EH (cell line): ENCODE data around the gene CHRNA4.

ENCODE experiments used
- DNase-seq: peaks from one replicate; pipeline ENCODE4 v3.0.0-alpha.2; 2015; ENCODE audit warnings: low read depth

Gene CHRNA4

GRCh38 chr20:63360850-63361518 is at the start of gene CHRNA4:
Gene CHRNA4 (minus strand): TSS chr20:63361349. CDS start chr20:63361165, 184 bp downstream.
- DNase-seq: no peak

DNA sequence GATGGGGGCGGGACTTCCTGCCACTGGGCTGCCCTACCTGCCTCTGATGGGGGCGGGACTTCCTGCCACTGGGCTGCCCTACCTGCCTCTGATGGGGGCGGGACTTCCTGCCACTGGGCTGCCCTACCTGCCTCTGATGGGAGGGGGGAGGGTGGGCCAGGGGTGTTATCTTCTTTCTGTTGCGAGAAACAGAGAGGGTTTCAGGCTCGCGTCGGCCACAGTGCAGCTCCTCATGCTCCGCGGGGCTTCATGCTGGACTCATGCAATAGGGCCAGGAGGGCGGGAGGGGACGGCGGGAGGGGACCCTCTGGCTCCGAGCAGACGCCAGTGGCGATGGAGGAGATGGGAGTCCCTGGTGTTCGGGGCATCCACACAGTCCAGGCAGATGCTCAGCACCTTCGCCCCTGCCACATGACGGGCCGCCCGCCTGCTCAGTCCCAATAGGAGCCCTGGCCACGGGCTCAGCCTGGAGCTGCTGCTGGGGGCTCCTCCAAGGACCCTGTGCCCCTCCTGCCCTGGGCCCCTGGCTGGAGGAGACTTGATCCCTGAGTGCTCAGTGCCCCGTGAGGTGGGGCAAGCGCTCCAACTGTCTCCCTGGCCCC is 48.8 kb upstream of the CHRNA4 start:
- DNase-seq: no peak

DNA sequence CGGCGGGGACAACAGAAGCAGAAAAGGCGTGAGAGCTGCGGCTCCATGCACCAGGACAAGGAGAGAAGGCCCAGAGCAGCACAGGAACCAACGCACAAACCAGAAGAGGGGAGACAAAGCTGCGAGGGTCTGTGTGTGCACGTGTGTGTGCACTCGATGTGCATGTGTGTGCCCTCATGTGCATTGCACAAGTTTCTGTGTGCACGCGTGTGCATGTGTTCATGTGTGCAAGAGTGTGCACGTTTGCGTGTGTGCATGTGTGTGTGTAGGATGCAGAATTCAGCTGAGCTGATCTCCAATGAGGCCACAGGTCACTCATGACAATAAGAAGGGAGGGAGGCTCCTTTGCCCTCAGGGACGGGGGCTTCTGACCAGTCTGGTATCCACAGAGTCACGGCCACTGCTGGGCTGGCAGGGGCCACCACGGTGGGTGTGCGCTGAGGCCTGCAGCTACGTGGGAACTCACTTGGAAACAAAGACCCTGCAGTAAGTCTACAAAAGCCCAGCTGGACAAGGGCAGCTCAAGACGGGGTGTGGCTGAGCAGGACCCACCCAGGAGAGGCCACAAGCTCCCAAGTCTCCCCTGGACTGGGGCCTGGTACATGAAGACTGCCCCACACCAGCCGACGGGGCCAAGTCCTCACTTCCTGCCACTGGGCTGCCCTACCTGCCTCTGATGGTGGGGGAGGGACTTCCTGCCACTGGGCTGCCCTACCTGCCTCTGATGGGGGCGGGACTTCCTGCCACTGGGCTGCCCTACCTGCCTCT is 48.1 kb upstream of the CHRNA4 start:
- DNase-seq: no peak

GRCh38 chr20:63408684-63409046 is 47.5 kb upstream of the CHRNA4 start:
- no peak for DNase-seq

DNA sequence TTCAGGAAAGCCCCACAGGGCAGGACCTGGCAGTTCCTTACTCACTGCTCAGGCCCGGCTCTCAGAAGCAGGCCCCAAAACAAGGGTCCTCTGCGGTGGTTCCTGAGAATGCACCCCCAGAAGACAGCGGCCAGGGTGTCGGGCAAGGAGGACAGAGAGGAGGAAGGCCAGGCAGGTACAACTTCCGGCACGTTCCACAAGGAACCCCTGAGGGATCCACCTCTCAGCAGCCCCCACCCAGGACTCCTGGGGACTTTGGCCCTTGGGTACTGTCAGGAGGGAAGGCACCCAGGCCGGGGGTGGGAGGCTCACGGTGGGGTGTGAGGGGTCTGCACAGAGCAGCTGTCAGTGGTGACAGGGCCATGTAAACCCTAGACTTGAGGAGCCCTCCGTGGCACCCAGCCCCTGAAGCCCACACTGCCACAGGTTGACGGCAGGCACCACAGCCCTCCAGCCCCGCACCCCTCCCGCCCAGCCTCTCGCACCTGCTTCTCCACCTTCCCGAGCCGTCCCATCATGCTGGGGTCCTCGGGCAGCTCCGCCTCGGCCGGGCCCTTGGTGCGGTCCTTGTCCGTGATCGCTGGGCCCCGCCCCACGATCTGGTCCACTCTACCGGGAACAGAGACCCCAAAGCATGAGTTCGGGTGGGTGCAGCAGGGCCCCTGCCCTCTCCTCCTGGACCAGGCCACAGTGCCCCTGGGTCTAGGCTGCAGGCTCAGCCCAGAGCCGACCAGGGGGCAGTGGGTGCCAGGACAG is 47.0 kb upstream of the CHRNA4 start:
- DNase-seq: no peak

GRCh38 chr20:63406617-63407245 is 45.6 kb upstream of the CHRNA4 start:
- DNase-seq: no peak

DNA sequence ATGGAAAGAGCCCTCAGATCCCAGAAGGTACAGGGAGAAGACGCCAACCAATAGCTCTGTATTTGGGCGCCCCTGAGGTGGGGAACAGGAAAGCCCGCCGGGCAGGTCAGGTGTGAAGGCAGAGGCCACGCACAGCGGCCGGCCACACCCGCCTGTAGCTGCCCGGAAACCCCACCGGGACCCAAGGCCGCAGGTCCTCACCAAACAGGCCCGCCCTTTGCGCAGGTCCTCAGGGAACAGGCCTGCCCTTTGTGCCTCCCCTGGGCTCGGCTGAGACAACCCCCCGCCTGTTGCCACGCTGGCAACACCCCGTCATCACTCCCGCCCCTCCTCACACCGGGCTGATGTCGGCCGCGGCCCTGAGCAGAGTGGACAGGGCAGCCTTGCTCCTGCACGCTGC is 44.9 kb upstream of the CHRNA4 start:
- DNase-seq: no peak

DNA sequence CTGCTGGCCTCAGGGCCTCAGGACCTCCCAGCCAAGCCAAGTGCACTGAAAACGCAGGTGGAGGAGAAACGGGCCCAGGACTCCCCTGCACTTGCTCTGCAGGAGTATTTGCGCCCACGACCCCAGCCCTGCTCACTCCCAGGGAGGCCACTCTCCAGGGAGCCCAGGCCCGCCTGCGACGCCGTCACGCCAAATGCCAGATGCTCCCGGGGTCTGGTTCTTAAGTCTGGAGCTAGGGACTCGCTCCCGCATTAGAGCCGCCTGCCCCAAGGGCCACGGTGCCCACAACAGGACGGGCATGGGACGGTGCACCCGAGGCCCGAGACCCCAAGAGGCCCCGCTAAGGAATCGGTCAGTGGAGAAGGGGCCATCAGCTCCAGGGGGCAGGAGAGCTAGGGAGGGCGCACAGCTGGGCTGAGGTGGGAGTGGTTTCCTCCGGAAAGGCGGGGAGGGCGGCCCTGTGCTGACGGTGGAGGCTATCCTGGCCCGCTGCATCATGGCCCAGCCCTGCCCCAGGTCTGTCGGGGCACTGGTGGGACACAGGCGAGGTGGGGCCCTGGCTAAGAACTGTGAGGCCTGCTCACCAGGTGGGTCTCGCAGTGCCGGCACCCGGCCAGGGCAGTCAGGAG is 44.1 kb upstream of the CHRNA4 start:
- no peak for DNase-seq

- no peak for DNase-seq
These were observed 43.3 kb upstream of the CHRNA4 start for GRCh38 chr20:63404129-63405085.

DNA sequence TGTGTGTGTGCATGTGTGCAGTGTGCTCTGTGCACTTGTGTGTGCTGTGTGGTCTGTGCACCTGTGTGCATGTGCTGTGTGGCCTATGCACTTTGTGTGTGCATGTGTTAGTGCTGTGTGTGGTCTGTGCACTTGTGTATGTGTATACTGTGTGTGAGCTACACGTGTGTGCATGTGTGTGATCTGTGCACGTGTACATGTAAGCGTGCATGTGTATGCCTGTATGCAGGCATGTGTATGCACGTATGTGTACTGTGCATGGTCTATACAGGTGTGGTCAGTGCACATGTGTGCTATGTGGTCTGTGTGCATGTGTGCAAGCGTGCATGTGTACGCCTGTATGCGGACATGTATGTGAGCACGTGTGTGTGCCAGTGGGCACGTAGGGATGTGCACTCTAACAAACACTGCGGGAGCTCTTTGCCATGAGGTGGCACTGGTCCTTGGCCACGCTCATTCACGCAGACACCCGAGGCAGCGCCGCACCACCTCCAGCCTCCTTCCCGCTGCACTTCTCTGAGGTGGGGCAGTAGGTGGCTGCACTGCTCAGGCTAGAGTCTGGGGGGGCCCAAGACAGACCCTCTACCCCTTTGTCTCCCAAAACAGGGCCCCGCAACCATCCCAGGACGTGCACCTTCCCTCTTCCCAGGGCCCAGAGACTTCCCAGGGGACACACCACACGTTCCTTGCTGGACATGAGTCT is 42.4 kb upstream of the CHRNA4 start:
- DNase-seq: no peak

- DNase-seq: no peak
These were observed 41.7 kb upstream of the CHRNA4 start for GRCh38 chr20:63402860-63403220.

GRCh38 chr20:63402181-63402859 is 41.2 kb upstream of the CHRNA4 start:
- no peak for DNase-seq

- no peak for DNase-seq
These were observed 40.4 kb upstream of the CHRNA4 start for GRCh38 chr20:63401384-63402110.

GRCh38 chr20:63400486-63401210 is 39.5 kb upstream of the CHRNA4 start:
- DNase-seq: no peak

DNA sequence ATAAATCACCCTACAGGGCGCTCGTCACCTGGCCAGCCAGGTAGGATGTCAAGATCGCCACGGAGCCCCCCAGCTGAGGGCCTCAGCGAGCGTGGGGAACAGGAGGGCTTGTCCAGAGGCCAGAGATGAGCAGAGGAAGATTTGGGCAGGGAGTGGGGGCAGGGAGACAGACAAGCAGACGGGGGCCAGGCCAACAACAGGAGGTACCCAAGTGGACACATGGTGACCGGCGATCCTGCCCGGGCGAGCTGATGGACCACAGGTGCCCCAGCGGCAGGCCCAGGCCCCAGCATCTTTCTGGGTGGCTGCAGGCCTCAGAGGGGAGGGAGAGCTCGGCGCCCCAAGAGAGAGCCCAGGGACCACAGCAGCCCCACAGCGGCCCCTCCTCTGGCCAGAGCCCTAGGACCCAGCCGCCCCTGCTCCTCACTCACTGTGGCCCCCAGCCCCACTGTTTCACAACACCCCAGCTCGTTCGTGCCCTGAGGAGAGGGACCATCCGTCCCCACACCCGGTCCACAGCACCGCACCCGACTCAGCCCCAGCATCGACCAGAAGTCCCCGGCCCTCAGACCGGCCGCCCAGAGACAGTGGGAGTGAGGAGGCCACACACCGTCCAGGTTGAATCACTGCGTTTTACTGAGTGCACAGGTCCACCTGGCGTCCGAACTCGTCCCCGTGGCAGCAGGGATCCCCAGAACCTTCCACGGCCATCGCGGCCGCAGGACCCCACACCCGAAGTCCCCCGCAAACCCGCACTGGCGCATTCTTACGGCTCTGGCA is 38.6 kb upstream of the CHRNA4 start:
- no peak for DNase-seq

GRCh38 chr20:63398744-63399514 is 37.8 kb upstream of the CHRNA4 start:
- no peak for DNase-seq
